HepG2 (cell line): ENCODE measurements around the gene CRHR1. TPM values are rescaled to one million over a fixed set of nuclear protein-coding genes. Genes with fewer than 3 reads are reported as not detected.

Source experiments
- ATRX ChIP-seq: sonication (generic); formaldehyde crosslinking; IDR thresholded peaks from 2 replicates; pipeline ENCODE4 v1.4.0; 2020; ENCODE audit warnings: missing genetic modification reagents, borderline replicate concordance
- CAMTA2 ChIP-seq: sonication (generic); formaldehyde crosslinking; IDR thresholded peaks from 2 replicates; pipeline ENCODE4 v1.4.0; 2020; ENCODE audit warnings: mild to moderate bottlenecking, missing genetic modification reagents, borderline replicate concordance
- SYNCRIP ChIP-seq: fragments of 200-400 bp; formaldehyde crosslinking; IDR thresholded peaks from 2 replicates; pipeline ENCODE4 v1.6.1; 2018; ENCODE audit warnings: mild to moderate bottlenecking, low read depth, low read length; ENCODE audit not compliant: insufficient read depth
- ZBTB7A ChIP-seq: sonication (generic); formaldehyde crosslinking; IDR thresholded peaks from 2 replicates; pipeline ENCODE4 v1.8.0; 2022; ENCODE audit warnings: mild to moderate bottlenecking, missing genetic modification reagents
- ZNF136 ChIP-seq: sonication (generic); formaldehyde crosslinking; IDR thresholded peaks from 2 replicates; pipeline ENCODE4 v1.8.1; 2022; ENCODE audit warnings: low read depth, mild to moderate bottlenecking, moderate library complexity, missing genetic modification reagents
- ZNF557 ChIP-seq: sonication (generic); formaldehyde crosslinking; IDR thresholded peaks from 2 replicates; pipeline ENCODE4 v1.4.0; 2020; ENCODE audit warnings: missing genetic modification reagents
- ZNF558 ChIP-seq: sonication (generic); formaldehyde crosslinking; IDR thresholded peaks from 2 replicates; pipeline ENCODE4 v1.9.0; 2022; ENCODE audit warnings: mild to moderate bottlenecking, missing genetic modification reagents, borderline replicate concordance
- ZNF878 ChIP-seq: sonication (generic); formaldehyde crosslinking; IDR thresholded peaks from 2 replicates; pipeline ENCODE4 v1.8.1; 2023; ENCODE audit warnings: mild to moderate bottlenecking, missing genetic modification reagents, moderate library complexity
- polyA plus RNA-seq, 8 experiments: library from polyadenylated mRNA; depleted of rRNA in 3 of 8; stranded (reverse) in 7 of 8; unstranded in 1 of 8; fragments of >200 nt; fragmentation: Illumina TruSeq in 4 of 8; extraction: Trizol in 4 of 8; gene quantifications; 2 replicates each; pipeline versions ENCODE4 v1.2.1 to v1.2.3, GENCODE V29; 2011 to 2016; ENCODE audit warnings: low read depth in 4 of 8, missing spikeins in 1 of 8, mixed read lengths in 1 of 8; ENCODE audit not compliant: insufficient read depth in 1 of 8
- total RNA-seq, 5 experiments: library from RNA; depleted of rRNA; stranded (reverse); fragments of >200 nt; fragmentation: Illumina TruSeq; extraction: Trizol; gene quantifications; 2 replicates each; pipeline ENCODE4 v1.2.3, GENCODE V29; 2016; ENCODE audit warnings: low read depth in 1 of 5
- TF ChIP-seq, protein P1 (sequence below): sonication (generic); formaldehyde crosslinking; IDR thresholded peaks from 2 replicates; pipeline ENCODE4 v1.5.1; 2020; ENCODE audit warnings: mild to moderate bottlenecking, missing genetic modification reagents, borderline replicate concordance
- TF ChIP-seq, protein P2 (sequence below): sonication (generic); formaldehyde crosslinking; IDR thresholded peaks from 2 replicates; pipeline ENCODE4 v1.5.0; 2020; ENCODE audit warnings: mild to moderate bottlenecking, missing genetic modification reagents
- TF ChIP-seq, protein P3 (sequence below): sonication (generic); formaldehyde crosslinking; conservative IDR thresholded peaks from 2 replicates; pipeline ENCODE4 v1.4.0; 2020; ENCODE audit warnings: mild to moderate bottlenecking, missing genetic modification reagents, moderate library complexity
- TF ChIP-seq, protein P4 (sequence below): sonication (generic); formaldehyde crosslinking; IDR thresholded peaks from 2 replicates; pipeline ENCODE4 v1.5.1; 2020; ENCODE audit warnings: mild to moderate bottlenecking, missing genetic modification reagents, borderline replicate concordance

The CRHR1 gene
- total and polyA plus RNA-seq, 2 of the 13 experiments (the other 11 are each of a cell fraction or from before 2014, with no cell fraction given) = not detected

DNA sequence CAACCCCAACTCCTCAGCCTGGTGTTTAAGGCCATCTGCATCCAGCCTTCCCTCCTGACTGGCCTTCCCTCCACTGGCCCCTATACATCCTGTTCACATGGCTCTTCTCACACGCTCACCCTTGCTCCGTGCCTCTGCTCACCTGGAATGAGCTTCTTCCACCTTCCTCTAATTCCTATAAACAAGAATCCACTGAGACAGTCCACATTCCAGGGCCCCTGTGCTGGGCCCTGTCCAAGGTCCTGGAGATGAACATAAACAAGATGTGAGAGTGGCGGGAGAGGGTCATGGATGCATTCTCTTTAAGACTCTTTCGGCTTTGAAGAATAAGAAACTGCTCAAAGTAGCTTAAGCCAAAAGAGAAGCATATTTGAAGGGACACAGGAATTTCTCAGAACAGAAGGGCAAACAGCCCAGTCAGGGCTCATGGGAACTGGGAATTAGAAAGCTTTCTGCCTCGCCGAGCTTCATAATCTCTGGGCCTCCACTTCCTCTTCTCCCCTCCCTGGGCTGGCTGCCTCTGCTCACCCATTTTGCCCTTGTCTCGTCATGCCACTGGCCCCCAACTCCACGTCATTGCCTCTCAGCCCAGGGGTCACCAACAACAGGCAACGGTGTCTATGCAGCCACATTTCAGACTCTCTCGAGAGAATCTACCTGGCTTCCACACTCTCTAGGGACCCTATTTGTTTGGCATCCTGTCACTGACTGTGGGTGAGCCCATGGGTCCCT, 74.0 kb downstream of the CRHR1 start (continued):
- TF ChIP-seq, protein P1, sequence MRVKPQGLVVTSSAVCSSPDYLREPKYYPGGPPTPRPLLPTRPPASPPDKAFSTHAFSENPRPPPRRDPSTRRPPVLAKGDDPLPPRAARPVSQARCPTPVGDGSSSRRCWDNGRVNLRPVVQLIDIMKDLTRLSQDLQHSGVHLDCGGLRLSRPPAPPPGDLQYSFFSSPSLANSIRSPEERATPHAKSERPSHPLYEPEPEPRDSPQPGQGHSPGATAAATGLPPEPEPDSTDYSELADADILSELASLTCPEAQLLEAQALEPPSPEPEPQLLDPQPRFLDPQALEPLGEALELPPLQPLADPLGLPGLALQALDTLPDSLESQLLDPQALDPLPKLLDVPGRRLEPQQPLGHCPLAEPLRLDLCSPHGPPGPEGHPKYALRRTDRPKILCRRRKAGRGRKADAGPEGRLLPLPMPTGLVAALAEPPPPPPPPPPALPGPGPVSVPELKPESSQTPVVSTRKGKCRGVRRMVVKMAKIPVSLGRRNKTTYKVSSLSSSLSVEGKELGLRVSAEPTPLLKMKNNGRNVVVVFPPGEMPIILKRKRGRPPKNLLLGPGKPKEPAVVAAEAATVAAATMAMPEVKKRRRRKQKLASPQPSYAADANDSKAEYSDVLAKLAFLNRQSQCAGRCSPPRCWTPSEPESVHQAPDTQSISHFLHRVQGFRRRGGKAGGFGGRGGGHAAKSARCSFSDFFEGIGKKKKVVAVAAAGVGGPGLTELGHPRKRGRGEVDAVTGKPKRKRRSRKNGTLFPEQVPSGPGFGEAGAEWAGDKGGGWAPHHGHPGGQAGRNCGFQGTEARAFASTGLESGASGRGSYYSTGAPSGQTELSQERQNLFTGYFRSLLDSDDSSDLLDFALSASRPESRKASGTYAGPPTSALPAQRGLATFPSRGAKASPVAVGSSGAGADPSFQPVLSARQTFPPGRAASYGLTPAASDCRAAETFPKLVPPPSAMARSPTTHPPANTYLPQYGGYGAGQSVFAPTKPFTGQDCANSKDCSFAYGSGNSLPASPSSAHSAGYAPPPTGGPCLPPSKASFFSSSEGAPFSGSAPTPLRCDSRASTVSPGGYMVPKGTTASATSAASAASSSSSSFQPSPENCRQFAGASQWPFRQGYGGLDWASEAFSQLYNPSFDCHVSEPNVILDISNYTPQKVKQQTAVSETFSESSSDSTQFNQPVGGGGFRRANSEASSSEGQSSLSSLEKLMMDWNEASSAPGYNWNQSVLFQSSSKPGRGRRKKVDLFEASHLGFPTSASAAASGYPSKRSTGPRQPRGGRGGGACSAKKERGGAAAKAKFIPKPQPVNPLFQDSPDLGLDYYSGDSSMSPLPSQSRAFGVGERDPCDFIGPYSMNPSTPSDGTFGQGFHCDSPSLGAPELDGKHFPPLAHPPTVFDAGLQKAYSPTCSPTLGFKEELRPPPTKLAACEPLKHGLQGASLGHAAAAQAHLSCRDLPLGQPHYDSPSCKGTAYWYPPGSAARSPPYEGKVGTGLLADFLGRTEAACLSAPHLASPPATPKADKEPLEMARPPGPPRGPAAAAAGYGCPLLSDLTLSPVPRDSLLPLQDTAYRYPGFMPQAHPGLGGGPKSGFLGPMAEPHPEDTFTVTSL (CRISPR knock-in tag) = no peak
- no peak for TF ChIP-seq ATRX (CRISPR knock-in tag)
- TF ChIP-seq, protein P2, sequence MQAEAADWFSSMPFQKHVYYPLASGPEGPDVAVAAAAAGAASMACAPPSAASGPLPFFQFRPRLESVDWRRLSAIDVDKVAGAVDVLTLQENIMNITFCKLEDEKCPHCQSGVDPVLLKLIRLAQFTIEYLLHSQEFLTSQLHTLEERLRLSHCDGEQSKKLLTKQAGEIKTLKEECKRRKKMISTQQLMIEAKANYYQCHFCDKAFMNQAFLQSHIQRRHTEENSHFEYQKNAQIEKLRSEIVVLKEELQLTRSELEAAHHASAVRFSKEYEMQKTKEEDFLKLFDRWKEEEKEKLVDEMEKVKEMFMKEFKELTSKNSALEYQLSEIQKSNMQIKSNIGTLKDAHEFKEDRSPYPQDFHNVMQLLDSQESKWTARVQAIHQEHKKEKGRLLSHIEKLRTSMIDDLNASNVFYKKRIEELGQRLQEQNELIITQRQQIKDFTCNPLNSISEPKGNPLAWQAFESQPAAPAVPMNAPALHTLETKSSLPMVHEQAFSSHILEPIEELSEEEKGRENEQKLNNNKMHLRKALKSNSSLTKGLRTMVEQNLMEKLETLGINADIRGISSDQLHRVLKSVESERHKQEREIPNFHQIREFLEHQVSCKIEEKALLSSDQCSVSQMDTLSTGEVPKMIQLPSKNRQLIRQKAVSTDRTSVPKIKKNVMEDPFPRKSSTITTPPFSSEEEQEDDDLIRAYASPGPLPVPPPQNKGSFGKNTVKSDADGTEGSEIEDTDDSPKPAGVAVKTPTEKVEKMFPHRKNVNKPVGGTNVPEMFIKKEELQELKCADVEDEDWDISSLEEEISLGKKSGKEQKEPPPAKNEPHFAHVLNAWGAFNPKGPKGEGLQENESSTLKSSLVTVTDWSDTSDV = no peak
- peak; percentile 69; the same call in 1 of the 2 replicates for TF ChIP-seq ZNF878 (CRISPR knock-in tag)
- TF ChIP-seq SYNCRIP = no peak
- TF ChIP-seq ZNF557 = 0 out of 2 replicates have a peak, but pooled peaks have one; percentile 79
- TF ChIP-seq, protein P3, sequence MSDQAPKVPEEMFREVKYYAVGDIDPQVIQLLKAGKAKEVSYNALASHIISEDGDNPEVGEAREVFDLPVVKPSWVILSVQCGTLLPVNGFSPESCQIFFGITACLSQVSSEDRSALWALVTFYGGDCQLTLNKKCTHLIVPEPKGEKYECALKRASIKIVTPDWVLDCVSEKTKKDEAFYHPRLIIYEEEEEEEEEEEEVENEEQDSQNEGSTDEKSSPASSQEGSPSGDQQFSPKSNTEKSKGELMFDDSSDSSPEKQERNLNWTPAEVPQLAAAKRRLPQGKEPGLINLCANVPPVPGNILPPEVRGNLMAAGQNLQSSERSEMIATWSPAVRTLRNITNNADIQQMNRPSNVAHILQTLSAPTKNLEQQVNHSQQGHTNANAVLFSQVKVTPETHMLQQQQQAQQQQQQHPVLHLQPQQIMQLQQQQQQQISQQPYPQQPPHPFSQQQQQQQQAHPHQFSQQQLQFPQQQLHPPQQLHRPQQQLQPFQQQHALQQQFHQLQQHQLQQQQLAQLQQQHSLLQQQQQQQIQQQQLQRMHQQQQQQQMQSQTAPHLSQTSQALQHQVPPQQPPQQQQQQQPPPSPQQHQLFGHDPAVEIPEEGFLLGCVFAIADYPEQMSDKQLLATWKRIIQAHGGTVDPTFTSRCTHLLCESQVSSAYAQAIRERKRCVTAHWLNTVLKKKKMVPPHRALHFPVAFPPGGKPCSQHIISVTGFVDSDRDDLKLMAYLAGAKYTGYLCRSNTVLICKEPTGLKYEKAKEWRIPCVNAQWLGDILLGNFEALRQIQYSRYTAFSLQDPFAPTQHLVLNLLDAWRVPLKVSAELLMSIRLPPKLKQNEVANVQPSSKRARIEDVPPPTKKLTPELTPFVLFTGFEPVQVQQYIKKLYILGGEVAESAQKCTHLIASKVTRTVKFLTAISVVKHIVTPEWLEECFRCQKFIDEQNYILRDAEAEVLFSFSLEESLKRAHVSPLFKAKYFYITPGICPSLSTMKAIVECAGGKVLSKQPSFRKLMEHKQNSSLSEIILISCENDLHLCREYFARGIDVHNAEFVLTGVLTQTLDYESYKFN (CRISPR knock-in tag) = no peak; the same call in 1 of the 2 replicates
- no peak for TF ChIP-seq CAMTA2 (CRISPR knock-in tag)
- TF ChIP-seq, protein P4, sequence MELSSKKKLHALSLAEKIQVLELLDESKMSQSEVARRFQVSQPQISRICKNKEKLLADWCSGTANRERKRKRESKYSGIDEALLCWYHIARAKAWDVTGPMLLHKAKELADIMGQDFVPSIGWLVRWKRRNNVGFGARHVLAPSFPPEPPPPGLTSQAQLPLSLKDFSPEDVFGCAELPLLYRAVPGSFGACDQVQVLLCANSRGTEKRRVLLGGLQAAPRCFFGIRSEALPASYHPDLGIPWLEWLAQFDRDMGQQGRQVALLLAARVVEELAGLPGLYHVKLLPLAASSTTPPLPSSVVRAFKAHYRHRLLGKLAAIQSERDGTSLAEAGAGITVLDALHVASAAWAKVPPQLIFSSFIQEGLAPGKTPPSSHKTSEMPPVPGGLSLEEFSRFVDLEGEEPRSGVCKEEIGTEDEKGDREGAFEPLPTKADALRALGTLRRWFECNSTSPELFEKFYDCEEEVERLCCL = no peak
- no peak for TF ChIP-seq ZBTB7A (CRISPR knock-in tag)
- peak; percentile 79; the same call in 1 of the 2 replicates for TF ChIP-seq ZNF558 (CRISPR knock-in tag)
- no peak for TF ChIP-seq ZNF136 (CRISPR knock-in tag)
